Stimulated activated naive B cell treated with anti-CD40 and anti-IgM and Interleukin-4, amounts not matched to agents 10 μg/mL and 1 μg/mL and 100 μg/mL, for 72 hours (primary cell): ENCODE data around the gene TTC33.
"Not testable (repeated sequence)": the region's sequence is repeated elsewhere in the genome, so short reads cannot be mapped to it uniquely, and the experiment has no call there.

Experiments used
- ATAC-seq, 2 donors: fragments of 150-1000 bp; cut with Tn5 transposase; replicated peaks; 2 replicates each; pipeline ENCODE4 v1.10.0; 2021; ENCODE audit warnings: moderate library complexity in 1 of 2
- DNase-seq: peaks from one replicate; pipeline ENCODE4 v3.0.0; 2021
- H3K27ac Mint-ChIP-seq: one replicate; pipeline ENCODE4 v1.8.0; 2022; ENCODE audit warnings: mild to moderate bottlenecking, mixed read lengths
- H3K27me3 Mint-ChIP-seq, 2 donors: one replicate each; pipeline ENCODE4 v1.8.0; 2022; ENCODE audit warnings: mixed read lengths in 2 of 2
- H3K36me3 Mint-ChIP-seq, 2 donors: one replicate each; pipeline ENCODE4 v1.8.0; 2022; ENCODE audit warnings: mixed read lengths in 2 of 2, mild to moderate bottlenecking in 1 of 2
- H3K4me1 Mint-ChIP-seq, 2 donors: one replicate each; pipeline ENCODE4 v1.8.0; 2022; ENCODE audit warnings: mixed read lengths in 2 of 2, mild to moderate bottlenecking in 1 of 2
- H3K4me3 Mint-ChIP-seq, 2 donors: one replicate each; pipeline ENCODE4 v1.8.0; 2022; ENCODE audit warnings: mild to moderate bottlenecking in 2 of 2, mixed read lengths in 2 of 2, moderate library complexity in 1 of 2
- H3K9me3 Mint-ChIP-seq, 2 donors: one replicate each; pipeline ENCODE4 v1.8.0; 2022; ENCODE audit warnings: mixed read lengths in 2 of 2, mild to moderate bottlenecking in 1 of 2

Gene TTC33

DNA sequence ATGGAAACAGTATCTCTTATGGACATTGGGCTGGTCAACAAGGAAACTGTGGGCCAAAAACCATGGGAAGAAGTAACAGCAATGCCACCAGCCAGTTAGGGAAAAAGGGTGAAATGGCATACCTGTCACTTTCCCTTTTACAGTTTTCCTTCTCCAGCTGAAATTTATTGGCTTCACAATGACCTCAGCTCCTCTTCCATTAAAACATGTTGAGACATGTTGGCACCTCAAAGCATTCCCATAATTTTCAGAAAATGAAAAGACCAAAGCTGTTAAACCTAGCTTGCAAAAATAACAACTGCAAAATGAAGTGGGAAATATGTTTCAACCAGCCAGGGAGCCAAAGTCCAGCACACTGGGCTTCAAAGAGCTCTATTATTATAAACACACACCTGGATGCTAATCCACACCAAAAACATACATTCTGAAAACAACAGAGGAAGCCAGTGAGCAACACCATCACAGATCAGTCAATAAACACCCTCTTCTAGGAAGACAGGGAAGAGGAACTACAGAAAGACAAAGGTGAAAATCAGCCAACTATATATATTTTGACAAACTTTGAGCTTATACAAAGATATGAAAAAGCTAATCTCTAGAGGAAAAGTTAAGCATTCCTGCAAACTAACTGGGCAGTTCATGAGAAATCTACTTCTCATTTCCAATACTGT lies 154.4 kb downstream of the TTC33 start:
- peaks cover 1 to 3% of the 10 kb centered on the region in 2 donors for H3K36me3 Mint-ChIP-seq
- peaks cover 41 to 75% of the 10 kb centered on the region in 2 donors for H3K4me1 Mint-ChIP-seq
- H3K27ac Mint-ChIP-seq: no peak overlapping the region
- H3K27me3 Mint-ChIP-seq: no peaks in the 10 kb centered on the region
- H3K4me3 Mint-ChIP-seq: peak overlapping the region in 1 of 2 donors; percentile 18
- DNase-seq (no peak), ATAC-seq (peak; percentile 51 to 67)
- H3K9me3 Mint-ChIP-seq: peaks cover 2 to 4% of the 10 kb centered on the region in 2 donors

- Mint-ChIP-seq H3K27ac (no peak overlapping the region), H3K27me3 (no peaks in the 10 kb centered on the region), H3K4me1 (peaks cover 34 to 66% of the 10 kb centered on the region in 2 donors), H3K9me3 (peaks cover 2 to 4% of the 10 kb centered on the region in 2 donors), H3K4me3 (no peak overlapping the region), H3K36me3 (peaks cover 1 to 3% of the 10 kb centered on the region in 2 donors)
- no peak for DNase-seq
- ATAC-seq: no peak
These were observed 155.4 kb downstream of the TTC33 start for GRCh38 chr5:40600383-40600782.

GRCh38 chr5:40599676-40600075 lies 156.1 kb downstream of the TTC33 start:
- Mint-ChIP-seq H3K27me3 (no peaks in the 10 kb centered on the region), H3K36me3 (peaks cover 1 to 3% of the 10 kb centered on the region in 2 donors), H3K27ac (peak overlapping the region; percentile 34), H3K9me3 (peaks cover 2 to 4% of the 10 kb centered on the region in 2 donors), H3K4me3 (no peak overlapping the region), H3K4me1 (peaks cover 31 to 61% of the 10 kb centered on the region in 2 donors)
- ATAC-seq (no peak), DNase-seq (no peak)

DNA sequence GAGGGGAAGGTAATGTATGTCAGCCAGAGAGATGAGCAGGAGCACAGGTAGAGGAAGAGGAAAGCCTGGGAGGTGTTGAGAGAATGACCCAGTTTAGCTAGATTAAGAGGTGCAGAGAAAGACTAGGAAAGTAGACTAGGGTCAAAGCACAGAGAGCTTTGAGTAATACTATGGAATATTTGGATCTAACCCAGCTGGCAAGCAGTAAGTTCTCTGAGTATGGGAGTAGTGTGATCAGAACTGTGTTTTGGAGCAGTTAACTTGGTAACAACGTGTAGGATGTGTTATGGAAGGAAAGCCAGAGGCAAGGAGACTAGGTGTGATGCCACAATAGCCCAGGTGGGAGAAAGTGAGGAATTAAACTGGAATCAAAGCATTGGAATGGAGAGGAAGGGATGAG lies 160.9 kb downstream of the TTC33 start:
- DNase-seq (no peak), ATAC-seq (no peak)
- no peaks in the 10 kb centered on the region for H3K27me3 Mint-ChIP-seq
- no peak overlapping the region for H3K27ac Mint-ChIP-seq
- H3K4me1 Mint-ChIP-seq: peaks cover 23 to 47% of the 10 kb centered on the region in 2 donors
- H3K4me3 Mint-ChIP-seq: no peak overlapping the region
- H3K36me3 Mint-ChIP-seq: peaks cover 4 to 7% of the 10 kb centered on the region in 2 donors
- H3K9me3 Mint-ChIP-seq: peaks cover 0 to 4% of the 10 kb centered on the region in 2 donors

DNA sequence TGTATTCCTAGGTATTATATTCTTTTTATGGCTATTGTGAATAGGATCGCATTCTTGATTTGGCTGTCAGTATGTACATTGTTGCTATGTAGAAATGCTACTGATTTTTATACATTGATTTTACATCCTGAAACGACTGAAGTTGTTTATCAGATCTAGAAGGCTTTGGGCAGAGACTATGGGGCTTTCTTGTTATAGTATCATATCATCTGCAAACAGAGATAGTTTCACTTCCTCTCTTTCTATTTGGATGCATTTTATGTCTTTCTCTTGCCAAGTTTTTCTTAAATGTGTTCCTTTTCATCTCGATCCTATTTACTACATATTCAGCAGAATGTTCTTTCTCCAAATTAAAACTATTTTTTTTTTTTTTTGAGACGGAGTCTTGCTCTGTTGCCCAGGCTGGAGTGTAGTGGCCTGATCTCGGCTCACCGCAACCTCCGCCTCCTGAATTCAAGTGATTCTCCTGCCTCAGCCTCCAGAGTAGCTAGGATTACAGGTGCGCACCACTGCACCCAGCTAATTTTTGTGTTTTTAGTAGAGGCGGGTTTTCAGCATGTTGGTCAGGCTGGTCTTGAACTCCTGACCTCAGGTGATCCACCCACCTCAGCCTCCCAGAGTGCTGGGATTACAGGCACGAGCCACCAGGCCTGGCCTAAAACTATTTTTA lies 163.9 kb downstream of the TTC33 start:
- peak overlapping the region; percentile 62 for H3K27ac Mint-ChIP-seq
- H3K27me3 Mint-ChIP-seq, H3K9me3 Mint-ChIP-seq, H3K36me3 Mint-ChIP-seq, DNase-seq: not testable (repeated sequence)
- H3K4me3 Mint-ChIP-seq: peak overlapping the region; percentile 27 to 28
- peaks cover 9 to 23% of the 10 kb centered on the region in 2 donors for H3K4me1 Mint-ChIP-seq
- ATAC-seq: peak; percentile 93 to 95

- Mint-ChIP-seq H3K27ac (no peak overlapping the region), H3K4me1 (peaks cover 9 to 23% of the 10 kb centered on the region in 2 donors), H3K27me3 (no peaks in the 10 kb centered on the region), H3K4me3 (no peak overlapping the region), H3K9me3 (peaks cover 0 to 4% of the 10 kb centered on the region in 2 donors), H3K36me3 (peaks cover 3 to 7% of the 10 kb centered on the region in 2 donors)
- DNase-seq (no peak), ATAC-seq (no peak)
These were observed 168.4 kb downstream of the TTC33 start for GRCh38 chr5:40587376-40587775.

GRCh38 chr5:40585537-40586267 lies 170.1 kb downstream of the TTC33 start:
- Mint-ChIP-seq H3K27ac (no peak overlapping the region), H3K4me3 (no peak overlapping the region), H3K27me3 (no peaks in the 10 kb centered on the region), H3K36me3 (peaks cover 0 to 3% of the 10 kb centered on the region in 2 donors), H3K4me1 (peaks cover 2 to 9% of the 10 kb centered on the region in 2 donors), H3K9me3 (peaks cover 0 to 2% of the 10 kb centered on the region in 2 donors)
- no peak for DNase-seq
- ATAC-seq: no peak

- no peak overlapping the region for H3K27ac Mint-ChIP-seq
- no peaks in the 10 kb centered on the region for H3K36me3 Mint-ChIP-seq
- ATAC-seq: no peak
- no peak for DNase-seq
- H3K9me3 Mint-ChIP-seq: no peaks in the 10 kb centered on the region
- no peak overlapping the region for H3K4me3 Mint-ChIP-seq
- no peaks in the 10 kb centered on the region for H3K27me3 Mint-ChIP-seq
- peaks cover 10 to 12% of the 10 kb centered on the region in 2 donors for H3K4me1 Mint-ChIP-seq
These were observed 171.7 kb downstream of the TTC33 start for GRCh38 chr5:40584054-40584453.

DNA sequence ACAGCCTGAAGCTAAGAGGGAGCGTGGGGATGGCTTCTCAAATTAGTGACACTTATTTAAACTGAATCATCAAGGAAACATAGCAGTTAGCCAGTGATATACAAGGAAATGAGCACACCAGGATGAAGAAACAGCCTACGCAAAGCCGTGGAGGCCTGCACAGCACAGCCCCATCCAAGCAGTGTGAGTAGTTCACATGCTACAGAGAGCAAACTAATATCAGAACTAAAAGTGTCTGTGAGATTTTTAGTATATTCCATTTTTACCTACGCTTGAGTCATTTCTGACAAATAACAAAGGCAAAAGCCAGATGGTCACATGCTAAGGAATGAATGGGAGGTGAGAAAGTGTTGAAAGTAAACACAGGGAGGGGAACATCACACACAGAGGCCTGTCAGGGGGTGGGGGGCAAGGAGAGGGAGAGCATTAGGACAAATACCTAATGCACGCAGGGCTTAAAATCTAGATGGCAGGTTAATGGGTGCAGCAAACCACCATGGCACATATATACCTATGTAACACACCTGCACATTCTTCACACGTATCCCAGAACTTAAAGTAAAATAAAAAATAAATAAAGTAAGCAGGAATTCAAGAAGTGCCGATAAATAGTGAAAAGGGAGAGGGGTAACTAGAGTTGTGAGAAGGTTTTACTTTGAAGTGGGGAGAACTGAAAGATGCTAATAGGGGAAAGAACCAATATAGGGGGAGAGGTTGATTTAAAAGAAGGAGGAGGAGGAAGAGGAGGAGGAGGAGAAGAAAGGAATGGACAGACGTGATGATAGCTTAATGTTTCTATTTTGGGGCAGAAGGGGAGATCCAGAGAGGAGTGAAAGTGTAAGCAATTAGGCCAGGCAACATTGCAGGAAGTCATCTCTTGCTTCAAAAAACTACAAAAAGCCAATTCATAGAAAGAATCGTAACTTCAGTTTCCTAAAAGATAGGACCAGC lies 177.0 kb downstream of the TTC33 start:
- Mint-ChIP-seq H3K27ac (peak overlapping the region; percentile 92), H3K9me3 (no peaks in the 10 kb centered on the region), H3K36me3 (no peaks in the 10 kb centered on the region), H3K4me1 (peaks cover 19 to 26% of the 10 kb centered on the region in 2 donors), H3K27me3 (no peaks in the 10 kb centered on the region), H3K4me3 (peak overlapping the region; percentile 69 to 81)
- ATAC-seq (peak; percentile 92 to 93), DNase-seq (peak; percentile 56)

DNA sequence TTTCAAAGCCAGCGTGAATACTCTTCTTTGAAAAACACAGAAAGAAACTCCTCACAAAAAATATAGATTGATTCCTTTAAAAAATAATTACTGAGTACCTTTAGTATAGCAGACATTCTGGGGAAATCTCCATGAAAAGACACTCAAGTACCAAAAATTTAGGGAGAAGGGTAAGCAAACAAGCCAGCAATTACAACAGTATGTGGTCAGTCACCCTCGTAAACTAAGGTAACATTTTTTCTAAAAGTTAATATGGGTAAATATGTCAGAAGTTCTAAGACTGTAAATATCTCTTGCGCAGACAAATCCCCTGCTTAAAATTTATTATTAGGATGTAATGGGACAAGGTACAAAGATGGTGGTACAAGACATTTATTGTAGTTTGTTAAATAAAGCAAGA lies 178.0 kb downstream of the TTC33 start:
- Mint-ChIP-seq H3K27me3 (no peaks in the 10 kb centered on the region), H3K4me3 (peak overlapping the region in 1 of 2 donors; percentile 67), H3K27ac (peak overlapping the region; percentile 59), H3K4me1 (peaks cover 21 to 26% of the 10 kb centered on the region in 2 donors), H3K36me3 (no peaks in the 10 kb centered on the region), H3K9me3 (no peaks in the 10 kb centered on the region)
- DNase-seq: no peak
- ATAC-seq: no peak

- Mint-ChIP-seq H3K27ac (no peak overlapping the region), H3K9me3 (peaks cover 3 to 4% of the 10 kb centered on the region in 2 donors), H3K4me1 (peaks cover 28 to 37% of the 10 kb centered on the region in 2 donors), H3K4me3 (no peak overlapping the region), H3K36me3 (peaks cover 0 to 3% of the 10 kb centered on the region in 2 donors), H3K27me3 (no peaks in the 10 kb centered on the region)
- ATAC-seq (no peak), DNase-seq (no peak)
These were observed 179.8 kb downstream of the TTC33 start for GRCh38 chr5:40575921-40576320.

DNA sequence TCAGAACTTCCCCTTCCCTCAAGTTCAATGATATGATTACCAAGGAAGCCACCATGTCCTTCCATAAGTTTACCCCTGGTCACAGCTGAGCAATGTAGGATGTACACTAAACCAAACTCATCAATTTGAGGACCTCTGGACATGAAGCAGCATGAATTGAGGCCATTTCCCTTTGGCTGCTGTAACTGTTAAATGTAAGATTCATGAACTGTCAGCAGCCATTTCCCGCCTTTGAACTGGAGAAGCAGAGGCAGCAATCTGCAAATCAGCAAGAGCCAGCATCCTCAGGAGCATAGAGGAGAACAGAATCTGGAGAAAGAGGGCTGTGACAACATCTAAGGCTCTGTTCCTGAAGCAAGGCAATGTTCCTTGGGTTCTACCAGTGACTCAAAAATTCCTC lies 180.3 kb downstream of the TTC33 start:
- no peaks in the 10 kb centered on the region for H3K27me3 Mint-ChIP-seq
- no peak overlapping the region for H3K4me3 Mint-ChIP-seq
- H3K9me3 Mint-ChIP-seq: peaks cover 4 to 5% of the 10 kb centered on the region in 2 donors
- no peak for ATAC-seq
- H3K4me1 Mint-ChIP-seq: peaks cover 30 to 39% of the 10 kb centered on the region in 2 donors
- H3K36me3 Mint-ChIP-seq: peaks cover 0 to 4% of the 10 kb centered on the region in 2 donors
- DNase-seq: no peak
- no peak overlapping the region for H3K27ac Mint-ChIP-seq

DNA sequence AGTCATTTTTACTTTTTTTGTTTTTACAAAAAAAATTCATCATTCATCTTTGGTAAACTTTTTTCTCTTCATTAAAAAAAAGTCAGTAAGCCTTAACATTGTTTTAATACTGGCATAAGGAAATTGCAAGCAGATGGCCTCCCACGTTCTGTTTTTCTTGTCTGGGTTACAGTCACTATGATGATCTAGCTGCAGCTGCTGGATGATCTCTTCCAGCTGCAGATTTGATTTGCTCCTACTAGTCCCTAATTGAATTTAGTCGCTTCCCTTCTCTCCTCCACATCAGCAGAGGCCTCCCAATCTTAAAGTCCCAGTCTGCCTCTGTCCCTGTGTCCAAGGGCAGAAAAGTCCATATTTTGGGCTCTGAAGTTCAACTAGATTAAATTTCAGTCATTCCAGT lies 182.8 kb downstream of the TTC33 start:
- no peak overlapping the region for H3K4me3 Mint-ChIP-seq
- no peak for DNase-seq
- no peak overlapping the region for H3K27ac Mint-ChIP-seq
- no peak for ATAC-seq
- H3K4me1 Mint-ChIP-seq: peaks cover 27 to 34% of the 10 kb centered on the region in 2 donors
- no peaks in the 10 kb centered on the region for H3K27me3 Mint-ChIP-seq
- H3K36me3 Mint-ChIP-seq: peaks cover 0 to 4% of the 10 kb centered on the region in 2 donors
- peaks cover 4 to 5% of the 10 kb centered on the region in 2 donors for H3K9me3 Mint-ChIP-seq
